SK-N-SH treated with all-trans-retinoic acid at 6 μM for 48 hours (cell line): ENCODE measurements around the gene CYBA.

ENCODE experiments used
- ARNTL ChIP-seq: fragments of 450-650 bp; formaldehyde crosslinking; IDR thresholded peaks from 2 replicates; pipeline ENCODE4 v1.5.0; 2020; ENCODE audit warnings: low read depth, mild to moderate bottlenecking, moderate library complexity, borderline replicate concordance
- ISL1 ChIP-seq: fragments of 250-450 bp; sonication (Bioruptor Pico); IDR thresholded peaks from 2 replicates; pipeline ENCODE4 v2.1.2; 2022; ENCODE audit warnings: mild to moderate bottlenecking, moderate library complexity
- RARB ChIP-seq: fragments of 250-450 bp; sonication (Bioruptor Pico); IDR thresholded peaks from 2 replicates; pipeline ENCODE4 v1.8.0; 2021; ENCODE audit warnings: mild to moderate bottlenecking, moderate library complexity
- SNAI2 ChIP-seq: fragments of 250-450 bp; sonication (Bioruptor Pico); IDR thresholded peaks from 2 replicates; pipeline ENCODE4 v1.5.0; 2020; ENCODE audit warnings: mild to moderate bottlenecking, moderate library complexity
- TCF4 ChIP-seq: fragments of 250-450 bp; sonication (Bioruptor Pico); IDR thresholded peaks from 2 replicates; pipeline ENCODE4 v1.8.0; 2021; ENCODE audit warnings: mild to moderate bottlenecking, moderate library complexity, borderline replicate concordance
- ZFP30 ChIP-seq: fragments of 450-650 bp; formaldehyde crosslinking; IDR thresholded peaks from 2 replicates; pipeline ENCODE4 v1.5.0; 2022; ENCODE audit warnings: mild to moderate bottlenecking, moderate library complexity
- TF ChIP-seq, protein P1 (sequence below): fragments of 250-450 bp; sonication (Bioruptor Pico); IDR thresholded peaks from 2 replicates; pipeline ENCODE4 v1.8.0; 2021; ENCODE audit warnings: low read depth, mild to moderate bottlenecking, moderate library complexity, borderline replicate concordance
- TF ChIP-seq, protein P2 (sequence below): fragments of 250-450 bp; sonication (Bioruptor Pico); IDR thresholded peaks from 2 replicates; pipeline ENCODE4 v1.8.0; 2020; ENCODE audit warnings: mild to moderate bottlenecking, moderate library complexity, borderline replicate concordance
- TF ChIP-seq, protein P3 (sequence below): fragments of 250-450 bp; sonication (Bioruptor Pico); IDR thresholded peaks from 2 replicates; pipeline ENCODE4 v1.5.1; 2020; ENCODE audit warnings: low read depth, mild to moderate bottlenecking, moderate library complexity
- TF ChIP-seq, protein P4 (sequence below): fragments of 250-450 bp; sonication (Bioruptor Pico); IDR thresholded peaks from 2 replicates; pipeline ENCODE4 v1.5.1; 2021; ENCODE audit warnings: mild to moderate bottlenecking, moderate library complexity
- TF ChIP-seq, protein P5 (sequence below): fragments of 250-450 bp; sonication (Bioruptor Pico); IDR thresholded peaks from 2 replicates; pipeline ENCODE4 v1.5.0; 2020; ENCODE audit warnings: mild to moderate bottlenecking, moderate library complexity

DNA sequence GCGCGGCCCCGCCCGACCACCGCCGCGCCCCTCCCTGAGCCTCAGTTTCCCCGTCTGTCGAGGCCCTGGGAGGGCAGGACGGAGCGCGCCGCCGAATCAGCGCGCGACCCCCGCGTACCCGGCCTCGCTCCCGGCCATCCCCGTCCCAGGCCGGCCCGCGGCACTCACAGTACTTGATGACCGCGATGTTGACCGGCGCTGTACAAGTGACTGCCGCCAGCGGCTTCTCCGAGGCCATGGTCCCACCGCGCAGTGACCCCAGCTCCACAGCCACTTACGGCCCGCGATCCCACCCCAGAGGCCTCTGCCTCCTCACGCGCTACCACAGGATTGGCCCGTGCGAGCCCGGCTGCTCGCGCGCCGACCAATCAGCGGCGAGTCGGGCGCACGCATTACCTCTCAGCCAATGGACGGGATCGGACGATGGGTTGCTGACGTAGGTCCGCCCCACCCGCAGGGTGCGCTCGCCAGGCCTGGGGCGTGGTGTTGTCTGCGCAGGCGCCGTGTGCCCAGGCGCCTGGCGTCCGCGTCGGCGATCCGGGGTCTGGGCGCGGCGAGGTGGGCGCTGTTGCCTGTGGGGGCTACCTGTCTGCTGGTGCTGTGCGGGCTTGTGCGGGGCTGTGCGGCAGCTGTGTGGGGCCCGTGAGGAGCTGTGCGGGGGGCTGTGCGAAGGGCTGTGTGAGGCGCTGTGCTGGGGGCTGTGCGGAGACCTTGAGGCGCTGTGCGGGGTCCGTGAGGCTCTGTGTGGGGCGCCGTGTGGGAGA is 12.2 kb upstream of the CYBA start, which contains the start of gene MVD:
- TF ChIP-seq, protein P1, sequence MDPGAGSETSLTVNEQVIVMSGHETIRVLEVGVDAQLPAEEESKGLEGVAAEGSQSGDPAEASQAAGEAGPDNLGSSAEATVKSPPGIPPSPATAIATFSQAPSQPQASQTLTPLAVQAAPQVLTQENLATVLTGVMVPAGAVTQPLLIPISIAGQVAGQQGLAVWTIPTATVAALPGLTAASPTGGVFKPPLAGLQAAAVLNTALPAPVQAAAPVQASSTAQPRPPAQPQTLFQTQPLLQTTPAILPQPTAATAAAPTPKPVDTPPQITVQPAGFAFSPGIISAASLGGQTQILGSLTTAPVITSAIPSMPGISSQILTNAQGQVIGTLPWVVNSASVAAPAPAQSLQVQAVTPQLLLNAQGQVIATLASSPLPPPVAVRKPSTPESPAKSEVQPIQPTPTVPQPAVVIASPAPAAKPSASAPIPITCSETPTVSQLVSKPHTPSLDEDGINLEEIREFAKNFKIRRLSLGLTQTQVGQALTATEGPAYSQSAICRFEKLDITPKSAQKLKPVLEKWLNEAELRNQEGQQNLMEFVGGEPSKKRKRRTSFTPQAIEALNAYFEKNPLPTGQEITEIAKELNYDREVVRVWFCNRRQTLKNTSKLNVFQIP (CRISPR knock-in tag): no peak
- TF ChIP-seq, protein P2, sequence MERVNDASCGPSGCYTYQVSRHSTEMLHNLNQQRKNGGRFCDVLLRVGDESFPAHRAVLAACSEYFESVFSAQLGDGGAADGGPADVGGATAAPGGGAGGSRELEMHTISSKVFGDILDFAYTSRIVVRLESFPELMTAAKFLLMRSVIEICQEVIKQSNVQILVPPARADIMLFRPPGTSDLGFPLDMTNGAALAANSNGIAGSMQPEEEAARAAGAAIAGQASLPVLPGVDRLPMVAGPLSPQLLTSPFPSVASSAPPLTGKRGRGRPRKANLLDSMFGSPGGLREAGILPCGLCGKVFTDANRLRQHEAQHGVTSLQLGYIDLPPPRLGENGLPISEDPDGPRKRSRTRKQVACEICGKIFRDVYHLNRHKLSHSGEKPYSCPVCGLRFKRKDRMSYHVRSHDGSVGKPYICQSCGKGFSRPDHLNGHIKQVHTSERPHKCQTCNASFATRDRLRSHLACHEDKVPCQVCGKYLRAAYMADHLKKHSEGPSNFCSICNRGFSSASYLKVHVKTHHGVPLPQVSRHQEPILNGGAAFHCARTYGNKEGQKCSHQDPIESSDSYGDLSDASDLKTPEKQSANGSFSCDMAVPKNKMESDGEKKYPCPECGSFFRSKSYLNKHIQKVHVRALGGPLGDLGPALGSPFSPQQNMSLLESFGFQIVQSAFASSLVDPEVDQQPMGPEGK (CRISPR knock-in tag): no peak
- TF ChIP-seq ISL1: no peak
- TF ChIP-seq TCF4 (CRISPR knock-in tag): no peak
- TF ChIP-seq, protein P3, sequence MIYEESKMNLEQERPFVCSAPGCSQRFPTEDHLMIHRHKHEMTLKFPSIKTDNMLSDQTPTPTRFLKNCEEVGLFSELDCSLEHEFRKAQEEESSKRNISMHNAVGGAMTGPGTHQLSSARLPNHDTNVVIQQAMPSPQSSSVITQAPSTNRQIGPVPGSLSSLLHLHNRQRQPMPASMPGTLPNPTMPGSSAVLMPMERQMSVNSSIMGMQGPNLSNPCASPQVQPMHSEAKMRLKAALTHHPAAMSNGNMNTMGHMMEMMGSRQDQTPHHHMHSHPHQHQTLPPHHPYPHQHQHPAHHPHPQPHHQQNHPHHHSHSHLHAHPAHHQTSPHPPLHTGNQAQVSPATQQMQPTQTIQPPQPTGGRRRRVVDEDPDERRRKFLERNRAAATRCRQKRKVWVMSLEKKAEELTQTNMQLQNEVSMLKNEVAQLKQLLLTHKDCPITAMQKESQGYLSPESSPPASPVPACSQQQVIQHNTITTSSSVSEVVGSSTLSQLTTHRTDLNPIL (CRISPR knock-in tag): no peak
- TF ChIP-seq, protein P4, sequence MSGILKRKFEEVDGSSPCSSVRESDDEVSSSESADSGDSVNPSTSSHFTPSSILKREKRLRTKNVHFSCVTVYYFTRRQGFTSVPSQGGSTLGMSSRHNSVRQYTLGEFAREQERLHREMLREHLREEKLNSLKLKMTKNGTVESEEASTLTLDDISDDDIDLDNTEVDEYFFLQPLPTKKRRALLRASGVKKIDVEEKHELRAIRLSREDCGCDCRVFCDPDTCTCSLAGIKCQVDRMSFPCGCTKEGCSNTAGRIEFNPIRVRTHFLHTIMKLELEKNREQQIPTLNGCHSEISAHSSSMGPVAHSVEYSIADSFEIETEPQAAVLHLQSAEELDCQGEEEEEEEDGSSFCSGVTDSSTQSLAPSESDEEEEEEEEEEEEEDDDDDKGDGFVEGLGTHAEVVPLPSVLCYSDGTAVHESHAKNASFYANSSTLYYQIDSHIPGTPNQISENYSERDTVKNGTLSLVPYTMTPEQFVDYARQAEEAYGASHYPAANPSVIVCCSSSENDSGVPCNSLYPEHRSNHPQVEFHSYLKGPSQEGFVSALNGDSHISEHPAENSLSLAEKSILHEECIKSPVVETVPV (CRISPR knock-in tag): no peak
- TF ChIP-seq, protein P5, sequence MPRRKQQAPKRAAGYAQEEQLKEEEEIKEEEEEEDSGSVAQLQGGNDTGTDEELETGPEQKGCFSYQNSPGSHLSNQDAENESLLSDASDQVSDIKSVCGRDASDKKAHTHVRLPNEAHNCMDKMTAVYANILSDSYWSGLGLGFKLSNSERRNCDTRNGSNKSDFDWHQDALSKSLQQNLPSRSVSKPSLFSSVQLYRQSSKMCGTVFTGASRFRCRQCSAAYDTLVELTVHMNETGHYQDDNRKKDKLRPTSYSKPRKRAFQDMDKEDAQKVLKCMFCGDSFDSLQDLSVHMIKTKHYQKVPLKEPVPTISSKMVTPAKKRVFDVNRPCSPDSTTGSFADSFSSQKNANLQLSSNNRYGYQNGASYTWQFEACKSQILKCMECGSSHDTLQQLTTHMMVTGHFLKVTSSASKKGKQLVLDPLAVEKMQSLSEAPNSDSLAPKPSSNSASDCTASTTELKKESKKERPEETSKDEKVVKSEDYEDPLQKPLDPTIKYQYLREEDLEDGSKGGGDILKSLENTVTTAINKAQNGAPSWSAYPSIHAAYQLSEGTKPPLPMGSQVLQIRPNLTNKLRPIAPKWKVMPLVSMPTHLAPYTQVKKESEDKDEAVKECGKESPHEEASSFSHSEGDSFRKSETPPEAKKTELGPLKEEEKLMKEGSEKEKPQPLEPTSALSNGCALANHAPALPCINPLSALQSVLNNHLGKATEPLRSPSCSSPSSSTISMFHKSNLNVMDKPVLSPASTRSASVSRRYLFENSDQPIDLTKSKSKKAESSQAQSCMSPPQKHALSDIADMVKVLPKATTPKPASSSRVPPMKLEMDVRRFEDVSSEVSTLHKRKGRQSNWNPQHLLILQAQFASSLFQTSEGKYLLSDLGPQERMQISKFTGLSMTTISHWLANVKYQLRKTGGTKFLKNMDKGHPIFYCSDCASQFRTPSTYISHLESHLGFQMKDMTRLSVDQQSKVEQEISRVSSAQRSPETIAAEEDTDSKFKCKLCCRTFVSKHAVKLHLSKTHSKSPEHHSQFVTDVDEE (CRISPR knock-in tag): no peak
- no peak for TF ChIP-seq ZFP30 (CRISPR knock-in tag)
- TF ChIP-seq ARNTL (CRISPR knock-in tag): no peak
- no peak for TF ChIP-seq RARB (CRISPR knock-in tag)
- no peak for TF ChIP-seq SNAI2 (CRISPR knock-in tag)
